ENCODE results near the gene ABLIM1.

GRCh38 chr10:114485696-114486400 is 172.2 kb downstream of the ABLIM1 start:
- TF ChIP-seq GATA3 (IDR thresholded peaks at IDR 0.05; ENCODE audit: low read depth, low read length) (no peak), GATA2 (IDR thresholded peaks at IDR 0.05; ENCODE audit: low read depth, low read length) (no peak)
